DND-41 (cell line): Measurements from ENCODE around the gene BLCAP.

Experiments used
- EZH2 ChIP-seq: IDR thresholded peaks from 3 replicates; pipeline ENCODE4 v1.6.1; 2012; ENCODE audit warnings: borderline replicate concordance, low read depth, mild to moderate bottlenecking, moderate library complexity, low read length, inconsistent platforms; ENCODE audit not compliant: severe bottlenecking
- TF ChIP-seq, protein P1 (sequence below): IDR thresholded peaks from 2 replicates; pipeline ENCODE4 v1.5.1; 2012; ENCODE audit warnings: borderline replicate concordance, low read length, moderate library complexity, mild to moderate bottlenecking; ENCODE audit not compliant: poor library complexity, severe bottlenecking; ENCODE audit errors: extremely low read depth

DNA sequence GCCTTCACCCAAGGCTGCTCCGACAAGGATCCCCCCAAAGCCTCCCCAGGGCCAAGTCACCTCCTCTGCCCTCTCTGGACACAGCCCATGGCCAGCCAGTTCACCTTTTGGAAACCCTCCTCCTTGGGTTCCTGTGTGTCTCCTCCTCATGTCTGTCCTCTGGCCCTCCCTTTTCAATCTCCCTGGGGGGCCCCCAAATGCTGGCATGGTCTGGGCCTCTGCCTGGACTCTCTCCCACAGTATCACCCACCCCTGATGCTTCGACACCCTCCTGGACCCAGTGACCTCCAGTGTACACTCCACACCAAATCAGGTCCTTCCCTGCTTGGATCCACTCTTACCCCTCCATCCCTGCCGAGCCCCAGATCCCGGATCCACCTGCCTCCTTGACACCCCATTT is 53.3 kb downstream of the BLCAP start:
- TF ChIP-seq, protein P1, sequence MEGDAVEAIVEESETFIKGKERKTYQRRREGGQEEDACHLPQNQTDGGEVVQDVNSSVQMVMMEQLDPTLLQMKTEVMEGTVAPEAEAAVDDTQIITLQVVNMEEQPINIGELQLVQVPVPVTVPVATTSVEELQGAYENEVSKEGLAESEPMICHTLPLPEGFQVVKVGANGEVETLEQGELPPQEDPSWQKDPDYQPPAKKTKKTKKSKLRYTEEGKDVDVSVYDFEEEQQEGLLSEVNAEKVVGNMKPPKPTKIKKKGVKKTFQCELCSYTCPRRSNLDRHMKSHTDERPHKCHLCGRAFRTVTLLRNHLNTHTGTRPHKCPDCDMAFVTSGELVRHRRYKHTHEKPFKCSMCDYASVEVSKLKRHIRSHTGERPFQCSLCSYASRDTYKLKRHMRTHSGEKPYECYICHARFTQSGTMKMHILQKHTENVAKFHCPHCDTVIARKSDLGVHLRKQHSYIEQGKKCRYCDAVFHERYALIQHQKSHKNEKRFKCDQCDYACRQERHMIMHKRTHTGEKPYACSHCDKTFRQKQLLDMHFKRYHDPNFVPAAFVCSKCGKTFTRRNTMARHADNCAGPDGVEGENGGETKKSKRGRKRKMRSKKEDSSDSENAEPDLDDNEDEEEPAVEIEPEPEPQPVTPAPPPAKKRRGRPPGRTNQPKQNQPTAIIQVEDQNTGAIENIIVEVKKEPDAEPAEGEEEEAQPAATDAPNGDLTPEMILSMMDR, result no peak
- TF ChIP-seq EZH2, result no peak
